Spleen (tissue), 3 donors: Measurements from ENCODE around the gene GLIS1.

ENCODE experiments used
- POLR2A ChIP-seq, 3 donors: fragments of 450-650 bp; IDR thresholded peaks; one replicate each; pipeline ENCODE4 v1.5.1; 2017; ENCODE audit warnings: antibody characterized with exemption in 3 of 3, mild to moderate bottlenecking in 1 of 3
- POLR2AphosphoS5 ChIP-seq, 3 donors: sonication (generic); formaldehyde crosslinking; IDR thresholded peaks; one replicate each; pipeline ENCODE4 v1.5.1; 2017; ENCODE audit warnings: antibody characterized with exemption in 3 of 3

DNA sequence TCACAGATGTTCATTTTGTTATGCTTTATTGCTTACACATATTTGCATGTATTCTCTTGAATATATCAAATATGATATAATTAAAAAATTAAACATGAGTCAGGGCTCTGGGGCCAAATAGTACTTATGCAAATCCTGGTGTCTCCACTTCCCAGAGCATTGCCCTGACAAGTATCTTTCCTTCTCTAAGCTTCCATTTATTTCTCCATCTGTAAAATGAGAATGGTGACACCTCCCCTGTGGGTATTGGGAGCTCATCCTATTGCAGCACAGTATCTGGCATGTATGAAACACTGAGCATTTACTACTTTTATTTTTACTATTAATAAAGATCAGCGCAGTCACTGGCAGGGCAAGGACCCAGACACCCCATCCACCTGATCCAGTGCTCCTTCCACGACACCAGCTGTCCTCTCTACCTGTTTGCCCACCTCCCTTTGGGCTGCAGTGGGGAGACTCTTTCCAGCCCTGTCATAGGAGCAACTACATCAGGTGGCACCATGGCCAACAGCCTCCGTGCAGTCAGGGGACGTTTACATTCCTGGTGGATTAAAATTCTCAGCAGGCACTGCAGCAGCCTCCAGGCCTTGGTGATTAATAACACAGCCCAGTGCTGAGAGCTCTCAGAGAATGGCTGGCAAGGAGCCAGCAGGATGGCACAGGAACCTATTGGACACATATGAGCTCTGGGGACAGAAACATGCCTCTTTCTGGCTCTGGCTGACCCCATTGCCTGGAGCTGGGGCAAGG lies 166.7 kb downstream of the GLIS1 start:
- TF ChIP-seq POLR2AphosphoS5 (IDR thresholded peaks at IDR 0.05) (no peak), POLR2A (IDR thresholded peaks at IDR 0.05) (no peak)
